IPS-18a (cell line): ENCODE results near the gene NUP133.
A peak's percentile ranks its signal among the peaks of the same experiment; 100 is the strongest.
"Not testable (repeated sequence)": the region's sequence is repeated elsewhere in the genome, so short reads cannot be mapped to it uniquely, and the experiment has no call there.

Experiments
- H3K27ac ChIP-seq: one replicate; pipeline ENCODE4 v1.5.1; 2013; ENCODE audit warnings: low read length
- H3K27me3 ChIP-seq: one replicate; pipeline ENCODE4 v1.6.1; 2013; ENCODE audit warnings: mild to moderate bottlenecking, low read length; ENCODE audit not compliant: control insufficient read depth, insufficient read depth
- H3K36me3 ChIP-seq: one replicate; pipeline ENCODE4 v1.6.1; 2013; ENCODE audit warnings: low read depth, low read length; ENCODE audit not compliant: control insufficient read depth
- H3K4me1 ChIP-seq: one replicate; pipeline ENCODE4 v1.6.1; 2013; ENCODE audit warnings: low read depth, low read length; ENCODE audit not compliant: control insufficient read depth
- H3K4me3 ChIP-seq: one replicate; pipeline ENCODE4 v1.5.1; 2013; ENCODE audit warnings: low read length
- H3K9ac ChIP-seq: one replicate; pipeline ENCODE4 v1.6.1; 2013; ENCODE audit warnings: mild to moderate bottlenecking, low read length, moderate library complexity
- H3K9me3 ChIP-seq: one replicate; pipeline ENCODE4 v1.6.1; 2013; ENCODE audit warnings: low read depth, low read length; ENCODE audit not compliant: control insufficient read depth

The NUP133 gene

GRCh38 chr1:229431284-229432115 is 76.6 kb downstream of the NUP133 start:
- H3K9me3 ChIP-seq = no peaks in the 10 kb centered on the region
- H3K27me3 ChIP-seq = peaks cover 62% of the 10 kb centered on the region
- H3K4me1 ChIP-seq = peaks cover 14% of the 10 kb centered on the region
- no peaks in the 10 kb centered on the region for H3K36me3 ChIP-seq
- no peak overlapping the region for H3K27ac ChIP-seq
- H3K4me3 ChIP-seq = peak overlapping the region; percentile 40
- H3K9ac ChIP-seq = no peak overlapping the region

- Histone ChIP-seq H3K9me3 (no peaks in the 10 kb centered on the region), H3K4me3 (peak overlapping the region; percentile 40), H3K9ac (no peak overlapping the region), H3K27ac (no peak overlapping the region), H3K36me3 (no peaks in the 10 kb centered on the region), H3K4me1 (peaks cover 14% of the 10 kb centered on the region), H3K27me3 (peaks cover 58% of the 10 kb centered on the region)
These were observed 77.3 kb downstream of the NUP133 start for GRCh38 chr1:229430761-229431283.

GRCh38 chr1:229428256-229428655 is 79.9 kb downstream of the NUP133 start:
- Histone ChIP-seq H3K4me1 (peaks cover 5% of the 10 kb centered on the region), H3K9ac (no peak overlapping the region), H3K27ac (no peak overlapping the region), H3K36me3 (no peaks in the 10 kb centered on the region), H3K9me3 (no peaks in the 10 kb centered on the region), H3K4me3 (no peak overlapping the region), H3K27me3 (peaks cover 32% of the 10 kb centered on the region)

DNA sequence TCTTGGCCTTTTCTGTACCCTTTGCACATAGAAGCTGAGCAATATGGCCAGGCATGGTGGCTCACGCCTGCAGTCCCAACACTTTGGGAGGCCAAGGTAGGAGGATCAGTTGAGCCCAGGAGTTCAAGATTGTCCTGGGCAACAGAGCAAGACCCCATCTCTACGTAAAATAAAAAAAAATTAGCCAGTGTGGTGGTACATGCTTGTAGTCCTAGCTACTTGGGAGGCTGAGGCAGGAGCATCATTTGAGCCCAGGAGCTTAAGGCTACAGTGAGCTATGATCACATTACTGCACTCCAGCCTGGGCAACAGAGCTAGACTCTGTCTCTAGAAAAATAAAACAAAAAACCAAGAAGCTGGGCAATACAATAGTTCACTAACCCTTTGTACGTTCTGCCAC is 80.6 kb downstream of the NUP133 start:
- H3K27ac ChIP-seq = no peak overlapping the region
- peaks cover 25% of the 10 kb centered on the region for H3K27me3 ChIP-seq
- H3K4me1 ChIP-seq = peaks cover 5% of the 10 kb centered on the region
- no peaks in the 10 kb centered on the region for H3K36me3 ChIP-seq
- no peak overlapping the region for H3K9ac ChIP-seq
- H3K4me3 ChIP-seq = no peak overlapping the region
- H3K9me3 ChIP-seq = no peaks in the 10 kb centered on the region

- Histone ChIP-seq H3K4me1 (no peaks in the 10 kb centered on the region), H3K9ac (no peak overlapping the region), H3K4me3 (no peak overlapping the region), H3K36me3 (no peaks in the 10 kb centered on the region), H3K9me3 (no peaks in the 10 kb centered on the region), H3K27ac (no peak overlapping the region), H3K27me3 (peaks cover 9% of the 10 kb centered on the region)
These were observed 82.5 kb downstream of the NUP133 start for GRCh38 chr1:229425564-229426159.

GRCh38 chr1:229420765-229421164 is 87.4 kb downstream of the NUP133 start:
- H3K9me3 ChIP-seq = no peaks in the 10 kb centered on the region
- no peak overlapping the region for H3K9ac ChIP-seq
- H3K36me3 ChIP-seq = no peaks in the 10 kb centered on the region
- no peak overlapping the region for H3K27ac ChIP-seq
- H3K4me3 ChIP-seq = no peak overlapping the region
- no peaks in the 10 kb centered on the region for H3K27me3 ChIP-seq
- no peaks in the 10 kb centered on the region for H3K4me1 ChIP-seq

DNA sequence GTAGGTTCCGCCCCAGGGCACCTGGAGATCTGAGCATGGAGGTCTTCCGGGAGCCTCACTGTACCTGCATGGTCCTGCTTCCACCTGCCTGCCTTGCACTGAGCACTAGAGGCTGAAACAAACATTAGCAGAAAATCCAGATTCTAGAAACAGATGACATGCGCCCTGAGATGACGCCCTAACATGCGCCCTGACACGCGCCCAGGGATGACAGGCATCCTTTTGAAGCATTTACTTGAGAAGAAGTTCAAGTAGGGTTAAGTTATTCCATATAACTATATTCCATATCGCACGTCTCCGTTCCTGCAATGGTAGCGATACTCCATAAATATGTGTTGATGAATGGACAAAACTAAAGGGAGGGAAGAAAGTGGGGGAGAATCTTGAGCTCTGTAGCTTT is 87.9 kb downstream of the NUP133 start:
- Histone ChIP-seq H3K27me3 (no peaks in the 10 kb centered on the region), H3K9me3 (no peaks in the 10 kb centered on the region), H3K4me3 (no peak overlapping the region), H3K9ac (no peak overlapping the region), H3K27ac (no peak overlapping the region), H3K36me3 (no peaks in the 10 kb centered on the region), H3K4me1 (no peaks in the 10 kb centered on the region)

GRCh38 chr1:229418586-229418985 is 89.6 kb downstream of the NUP133 start:
- not testable (repeated sequence) for H3K4me3 ChIP-seq, H3K9me3 ChIP-seq

GRCh38 chr1:229412810-229413209 is 95.3 kb downstream of the NUP133 start:
- Histone ChIP-seq H3K4me1 (peaks cover 25% of the 10 kb centered on the region), H3K27me3 (peaks cover 40% of the 10 kb centered on the region)
- not testable (repeated sequence) for H3K27ac ChIP-seq, H3K4me3 ChIP-seq, H3K9ac ChIP-seq, H3K9me3 ChIP-seq, H3K36me3 ChIP-seq

More at GRCh38 chr1:229418586-229418985, 89.6 kb downstream of the NUP133 start:
- H3K36me3 ChIP-seq, H3K4me1 ChIP-seq, H3K9ac ChIP-seq, H3K27me3 ChIP-seq, H3K27ac ChIP-seq: not testable (repeated sequence)

GRCh38 chr1:229412056-229412455 is 96.1 kb downstream of the NUP133 start:
- H3K4me3 ChIP-seq = no peak overlapping the region
- H3K27me3 ChIP-seq = peaks cover 47% of the 10 kb centered on the region
- H3K9ac ChIP-seq = no peak overlapping the region
- H3K36me3 ChIP-seq = no peaks in the 10 kb centered on the region
- H3K27ac ChIP-seq = no peak overlapping the region
- H3K9me3 ChIP-seq = no peaks in the 10 kb centered on the region
- peaks cover 25% of the 10 kb centered on the region for H3K4me1 ChIP-seq

- H3K4me1 ChIP-seq = peaks cover 27% of the 10 kb centered on the region
- peaks cover 52% of the 10 kb centered on the region for H3K27me3 ChIP-seq
These were observed 96.6 kb downstream of the NUP133 start for GRCh38 chr1:229411434-229412055.

More at GRCh38 chr1:229411434-229412055, 96.6 kb downstream of the NUP133 start:
- Histone ChIP-seq H3K27ac (no peak overlapping the region), H3K9me3 (no peaks in the 10 kb centered on the region), H3K4me3 (no peak overlapping the region), H3K9ac (no peak overlapping the region), H3K36me3 (no peaks in the 10 kb centered on the region)
